CD4-positive, alpha-beta T cell treated with Interleukin-6 at 100 ng/mL for 8 hours (primary cell): ENCODE results near the gene PAIP1.
"Not testable (repeated sequence)": the region's sequence is repeated elsewhere in the genome, so short reads cannot be mapped to it uniquely, and the experiment has no call there.

Source experiments
- DNase-seq: peaks from one replicate; pipeline ENCODE4 v3.0.0-alpha.2; 2020; ENCODE audit warnings: mixed read lengths, low spot score

The PAIP1 gene

GRCh38 chr5:43514816-43515677, 41.8 kb downstream of the PAIP1 start, which contains the start of gene C5orf34:
TSS of gene C5orf34 (minus strand) at chr5:43515148. CDS start at chr5:43509339, 5,809 bp downstream.
- peak; percentile 93 for DNase-seq

- no peak for DNase-seq
These were observed 42.4 kb downstream of the PAIP1 start for GRCh38 chr5:43514471-43514815.

GRCh38 chr5:43514025-43514424, 42.9 kb downstream of the PAIP1 start:
- DNase-seq: no peak

- not testable (repeated sequence) for DNase-seq
These were observed 45.8 kb downstream of the PAIP1 start for GRCh38 chr5:43511062-43511461.

- no peak for DNase-seq
These were observed 58.3 kb downstream of the PAIP1 start for GRCh38 chr5:43498581-43498980.

GRCh38 chr5:43497311-43498104, 59.4 kb downstream of the PAIP1 start:
- no peak for DNase-seq

- DNase-seq: no peak
These were observed 65.6 kb downstream of the PAIP1 start for GRCh38 chr5:43491326-43491725.

- no peak for DNase-seq
These were observed 70.5 kb downstream of the PAIP1 start for GRCh38 chr5:43486353-43486752.

GRCh38 chr5:43485406-43485805, 71.5 kb downstream of the PAIP1 start:
- DNase-seq: peak; percentile 1

GRCh38 chr5:43484106-43484849, 72.6 kb downstream of the PAIP1 start:
- peak; percentile 88 for DNase-seq

- peak; percentile 87 for DNase-seq
These were observed 73.4 kb downstream of the PAIP1 start, which contains the start of gene TMEM267 for GRCh38 chr5:43483298-43484105. TSS of gene TMEM267 (minus strand) at chr5:43483865. CDS start at chr5:43453969, 29,896 bp downstream.

GRCh38 chr5:43482490-43483297, 74.2 kb downstream of the PAIP1 start:
- no peak for DNase-seq
